Body of pancreas (tissue), 4 donors: Measurements from ENCODE around the gene CMTM4. TPM values are rescaled to one million over a fixed set of nuclear protein-coding genes. Genes with fewer than 3 reads are reported as not detected.
"Not testable (repeated sequence)": the region's sequence is repeated elsewhere in the genome, so short reads cannot be mapped to it uniquely, and the experiment has no call there.

Source experiments
- ATAC-seq: fragments of 150-250 bp; one replicate; pipeline ENCODE4 v1.9.1; 2016
- DNase-seq, 4 donors: peaks; one replicate each; pipeline ENCODE4 v3.0.0-alpha.2; 2019
- H3K27ac ChIP-seq, 4 donors: fragments of 200-600 bp; sonication (generic); 1 replicate in 3 of 4; 2 replicates in 1 of 4; pipeline versions ENCODE4 v1.5.1 to v1.6.1; 2016 to 2019; ENCODE audit warnings: mild to moderate bottlenecking in 1 of 4, mixed read lengths in 1 of 4, moderate library complexity in 1 of 4
- H3K27me3 ChIP-seq, 2 donors: fragments of 200-600 bp; sonication (generic); one replicate each; pipeline ENCODE4 v1.6.0; 2016; ENCODE audit warnings: mild to moderate bottlenecking in 1 of 2
- H3K36me3 ChIP-seq, 2 donors: fragments of 200-600 bp; sonication (generic); replicated peaks in 1 of 2; 2 replicates each; pipeline ENCODE4 v1.5.1; 2016; ENCODE audit warnings: low read depth in 2 of 2; ENCODE audit not compliant: insufficient read depth in 1 of 2
- H3K4me1 ChIP-seq: fragments of 200-600 bp; sonication (generic); one replicate; pipeline ENCODE4 v1.6.0; 2016
- H3K4me3 ChIP-seq, 2 donors: fragments of 200-600 bp; sonication (generic); 1 replicate in 1 of 2; 2 replicates in 1 of 2; pipeline ENCODE4 v1.5.1; 2016 to 2019
- H3K9me3 ChIP-seq, 3 donors: fragments of 200-600 bp; sonication (generic); 1 replicate in 2 of 3; 2 replicates in 1 of 3; pipeline ENCODE4 v1.5.1; 2016
- CTCF ChIP-seq, 7 experiments: fragments of 450-650 bp in 4 of 7; fragments of 200-600 bp in 3 of 7; sonication (generic) in 3 of 7; IDR thresholded peaks; one replicate each; pipeline ENCODE4 v1.5.1; 2016 to 2019; ENCODE audit warnings: antibody characterized with exemption in 7 of 7
- POLR2A ChIP-seq, 3 donors: fragments of 450-650 bp; IDR thresholded peaks; one replicate each; pipeline ENCODE4 v1.6.1; 2016; ENCODE audit warnings: antibody characterized with exemption in 3 of 3, mild to moderate bottlenecking in 2 of 3
- WGBS, 2 donors: methylation state at CpG; one replicate each; pipeline ENCODE4 v1.1.5; 2017; 5-methylcytosine and 5-hydroxymethylcytosine counted together
- intact Hi-C: fragments of 100-400 bp; cut with DNase I; formaldehyde crosslinking; loops from one replicate; pipeline ENCODE4 v1.15.1; 2023
- total RNA-seq, 2 donors: library from RNA; depleted of rRNA; stranded (reverse); fragments of >200 nt; gene quantifications; one replicate each; pipeline ENCODE4 v1.1.0, GENCODE V29; 2016

Gene CMTM4
- total RNA-seq, 2 donors from 2014 or later: 35.9 to 36.6 TPM

GRCh38 chr16:66668777-66669444 is 27.6 kb downstream of the CMTM4 start:
- ATAC-seq (no peak), DNase-seq (no peak)
- Histone ChIP-seq H3K27ac (no peak overlapping the region), H3K9me3 (no peaks in the 10 kb centered on the region), H3K36me3 (no peaks in the 10 kb centered on the region), H3K4me1 (no peaks in the 10 kb centered on the region), H3K27me3 (no peaks in the 10 kb centered on the region), H3K4me3 (no peak overlapping the region)
- intact Hi-C loops: no loop called here
- TF ChIP-seq CTCF (IDR thresholded peaks at IDR 0.05): no peak
- TF ChIP-seq POLR2A (IDR thresholded peaks at IDR 0.05): no peak
- WGBS, 2 donors: 83 to 85% methylated on average over 6 of the region's 6 CpGs

- H3K4me3 ChIP-seq: no peak overlapping the region
- DNase-seq (no peak), ATAC-seq (no peak)
- no peaks in the 10 kb centered on the region for H3K36me3 ChIP-seq
- H3K27me3 ChIP-seq: no peaks in the 10 kb centered on the region
- H3K4me1 ChIP-seq: no peaks in the 10 kb centered on the region
- no peak for TF ChIP-seq CTCF (IDR thresholded peaks at IDR 0.05)
- TF ChIP-seq POLR2A (IDR thresholded peaks at IDR 0.05): no peak
- no peak overlapping the region for H3K27ac ChIP-seq
- H3K9me3 ChIP-seq: no peaks in the 10 kb centered on the region
- intact Hi-C loops: no loop called here
- 100% methylated on average over 1 of the region's 1 CpG for WGBS, 2 donors
Observed at GRCh38 chr16:66667944-66668343, 28.6 kb downstream of the CMTM4 start.

GRCh38 chr16:66662445-66663194 is 33.9 kb downstream of the CMTM4 start:
- peaks cover 17% of the 10 kb centered on the region for H3K4me1 ChIP-seq
- H3K4me3 ChIP-seq: no peak overlapping the region
- ATAC-seq: peak; percentile 51
- intact Hi-C loops: no loop called here
- WGBS, 2 donors: 60 to 74% methylated on average over 7 of the region's 7 CpGs
- no peaks in the 10 kb centered on the region for H3K9me3 ChIP-seq
- peak in 5 of 7 experiments; percentile 24 to 35 (median 32) for TF ChIP-seq CTCF (IDR thresholded peaks at IDR 0.05)
- TF ChIP-seq POLR2A (IDR thresholded peaks at IDR 0.05): no peak
- no peaks in the 10 kb centered on the region for H3K27me3 ChIP-seq
- no peak overlapping the region for H3K27ac ChIP-seq
- no peak for DNase-seq
- H3K36me3 ChIP-seq: no peaks in the 10 kb centered on the region

- ATAC-seq: not testable (repeated sequence)
Observed at GRCh38 chr16:66661671-66662346, 34.7 kb downstream of the CMTM4 start.

GRCh38 chr16:66661210-66661560 is 35.4 kb downstream of the CMTM4 start:
- Histone ChIP-seq H3K4me3 (no peak overlapping the region), H3K27me3 (no peaks in the 10 kb centered on the region), H3K36me3 (no peaks in the 10 kb centered on the region), H3K4me1 (peaks cover 17% of the 10 kb centered on the region), H3K27ac (peak overlapping the region in 3 of 4 donors; percentile 43 to 65 (median 54)), H3K9me3 (no peaks in the 10 kb centered on the region)
- DNase-seq (no peak), ATAC-seq (peak; percentile 3)
- TF ChIP-seq POLR2A (IDR thresholded peaks at IDR 0.05): no peak
- no peak for TF ChIP-seq CTCF (IDR thresholded peaks at IDR 0.05)
- intact Hi-C loops: no loop called here
- WGBS, 2 donors: 52 to 63% methylated on average over 4 of the region's 4 CpGs

More at GRCh38 chr16:66661671-66662346, 34.7 kb downstream of the CMTM4 start:
- peak overlapping the region in 1 of 4 donors; percentile 54 for H3K27ac ChIP-seq
- DNase-seq, intact Hi-C loops, H3K4me3 ChIP-seq, H3K36me3 ChIP-seq, H3K9me3 ChIP-seq, H3K27me3 ChIP-seq: not testable (repeated sequence)
- peaks cover 17% of the 10 kb centered on the region for H3K4me1 ChIP-seq
- 73 to 75% methylated on average over 6 of the region's 6 CpGs for WGBS, 2 donors
